Measurements from ENCODE around the gene STK24. TPM values are rescaled to one million over a fixed set of nuclear protein-coding genes. Genes with fewer than 3 reads are reported as not detected.

STK24 gene
- total and polyA plus RNA-seq, 2 of the 8 experiments (the other 6 are each of a cell fraction or from before 2014, with no cell fraction given): 62.8 to 143 TPM

- Histone ChIP-seq H2AK5ac (ENCODE audit: low read depth, low read length) (no peak overlapping the region), H4K8ac (ENCODE audit: extremely low read depth, insufficient read depth, low read length) (no peak overlapping the region), H3K4me1 (replicated peaks in 1 of 4; ENCODE audit: control insufficient read depth in 3 of 4, insufficient read depth in 4 of 4, low read length in 3 of 4) (peaks cover 11 to 35% (median 23%) of the 10 kb centered on the region in 4 experiments), H3K18ac (ENCODE audit: extremely low read depth, low read length) (no peak overlapping the region), H4K91ac (replicated peaks; ENCODE audit: insufficient read length, low read length) (no peak overlapping the region), H3K14ac (ENCODE audit: insufficient read length) (no peak overlapping the region), H3K27ac (ENCODE audit: low read depth, low read length) (no peak overlapping the region), H3K36me3 (ENCODE audit: control insufficient read depth in 2 of 4, insufficient read depth in 4 of 4, low read length in 3 of 4) (no peaks in the 10 kb centered on the region), H2BK5ac (ENCODE audit: low read depth, low read length) (no peak overlapping the region), H2BK15ac (ENCODE audit: low read length) (no peak overlapping the region), H3K9me3 (ENCODE audit: insufficient read depth in 2 of 2, low read depth in 1 of 2, low read length in 1 of 2) (no peaks in the 10 kb centered on the region), H4K5ac (ENCODE audit: insufficient read length, low read depth, low read length) (no peak overlapping the region), H3K27me3 (replicated peaks in 1 of 4; ENCODE audit: control insufficient read depth in 3 of 4, extremely low read depth in 1 of 4, insufficient read depth in 3 of 4, low read length in 3 of 4) (no peaks in the 10 kb centered on the region), H3K9ac (replicated peaks in 1 of 4; ENCODE audit: extremely low read depth in 1 of 4, low read depth in 3 of 4, low read length in 3 of 4) (no peak overlapping the region), H3K4ac (replicated peaks; ENCODE audit: insufficient read length, low read depth, low read length) (no peak overlapping the region), H2AFZ (ENCODE audit: low read length) (no peak overlapping the region), H3K4me3 (ENCODE audit: extremely low read depth in 1 of 4, insufficient read depth in 2 of 4, low read depth in 3 of 4, low read length in 4 of 4) (no peak overlapping the region), H3K4me2 (ENCODE audit: insufficient read depth in 1 of 2, low read depth in 2 of 2, low read length in 2 of 2) (no peak overlapping the region), H2BK12ac (ENCODE audit: low read depth, low read length) (no peak overlapping the region), H4K20me1 (replicated peaks in 1 of 2; ENCODE audit: control insufficient read depth in 1 of 2, insufficient read depth in 2 of 2, low read length in 2 of 2) (peaks cover 18 to 28% of the 10 kb centered on the region in 2 experiments), H3K79me2 (ENCODE audit: control insufficient read depth in 1 of 2, insufficient read depth in 2 of 2, low read length in 2 of 2) (peaks cover 7 to 93% of the 10 kb centered on the region in 2 experiments), H3K56ac (replicated peaks; ENCODE audit: insufficient read length, low read depth, low read length) (no peak overlapping the region), H3K23me2 (ENCODE audit: low read depth, low read length) (no peaks in the 10 kb centered on the region), H3K79me1 (ENCODE audit: low read depth, low read length) (peaks cover 18% of the 10 kb centered on the region), H3K23ac (ENCODE audit: insufficient read length) (no peak overlapping the region), H2BK120ac (replicated peaks; ENCODE audit: low read depth, low read length) (no peak overlapping the region), H2BK20ac (ENCODE audit: low read length) (no peak overlapping the region)
- POLR2A ChIA-PET (ENCODE audit: partially characterized antibody): interaction anchor here (1.3 to 1.4 kb wide), 2 partner anchors 86 to 88 kb away, joined by 3 read pairs; partner anchors contain the start of gene STK24
- FAIRE-seq (no peak), DNase-seq (ENCODE audit: low read depth in 1 of 2, low spot score in 2 of 2) (no peak)
- TF ChIP-seq RXRA (IDR thresholded peaks at IDR 0.05; ENCODE audit: insufficient read depth, low read depth, low read length) (no peak), NRF1 (IDR thresholded peaks at IDR 0.05; ENCODE audit: low read depth, low read length) (no peak), CBX8 (IDR thresholded peaks at IDR 0.05; ENCODE audit: borderline replicate concordance, low read depth, low read length) (no peak), FOSL1 (IDR thresholded peaks at IDR 0.05; ENCODE audit: insufficient read depth, low read depth, low read length) (no peak), SUZ12 (IDR thresholded peaks at IDR 0.05; ENCODE audit: low read length) (no peak)
- CTCF ChIA-PET (ENCODE audit: partially characterized antibody): interaction anchor here (1.0 to 2.6 kb wide), 7 partner anchors 15 to 163 kb away, joined by 3 to 9 read pairs (median 4); no protein-coding TSS in a partner anchor
- 84% methylated on average over 8 of the region's 8 CpGs; no CpG with 5 or more reads in 1 of the 2 experiments for WGBS, 2 experiments (ENCODE audit: extremely low coverage in 1 of 2, insufficient coverage in 1 of 2, insufficient read length in 1 of 2, insufficient replicate concordance in 2 of 2, low coverage in 1 of 2, low lambda C conversion rate in 2 of 2, missing lambda C conversion rate in 1 of 2)
These were observed 87.3 kb downstream of the STK24 start for GRCh38 chr13:98489446-98490194.
